ENCODE results near the gene CFAP221.

DNA sequence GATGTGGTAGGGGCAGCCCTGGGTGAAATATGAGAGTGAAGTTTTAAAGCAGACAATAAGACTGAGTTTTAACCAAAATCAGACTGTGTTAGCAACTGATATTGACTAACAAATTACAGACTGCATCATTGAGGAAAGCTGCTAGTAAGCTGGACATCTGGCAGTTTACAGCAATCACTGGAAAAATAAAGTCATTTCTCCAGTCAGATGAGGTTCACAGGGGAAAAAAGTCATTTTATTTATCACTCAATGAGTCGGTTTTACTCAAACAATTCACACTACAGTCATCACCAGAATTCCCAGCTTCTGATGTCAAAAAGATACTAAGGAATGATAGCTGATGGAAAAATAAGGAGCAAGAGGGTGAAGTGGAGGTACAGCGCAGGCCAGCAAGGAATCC lies 124.3 kb downstream of the CFAP221 start:
- TF ChIP-seq, protein P1, sequence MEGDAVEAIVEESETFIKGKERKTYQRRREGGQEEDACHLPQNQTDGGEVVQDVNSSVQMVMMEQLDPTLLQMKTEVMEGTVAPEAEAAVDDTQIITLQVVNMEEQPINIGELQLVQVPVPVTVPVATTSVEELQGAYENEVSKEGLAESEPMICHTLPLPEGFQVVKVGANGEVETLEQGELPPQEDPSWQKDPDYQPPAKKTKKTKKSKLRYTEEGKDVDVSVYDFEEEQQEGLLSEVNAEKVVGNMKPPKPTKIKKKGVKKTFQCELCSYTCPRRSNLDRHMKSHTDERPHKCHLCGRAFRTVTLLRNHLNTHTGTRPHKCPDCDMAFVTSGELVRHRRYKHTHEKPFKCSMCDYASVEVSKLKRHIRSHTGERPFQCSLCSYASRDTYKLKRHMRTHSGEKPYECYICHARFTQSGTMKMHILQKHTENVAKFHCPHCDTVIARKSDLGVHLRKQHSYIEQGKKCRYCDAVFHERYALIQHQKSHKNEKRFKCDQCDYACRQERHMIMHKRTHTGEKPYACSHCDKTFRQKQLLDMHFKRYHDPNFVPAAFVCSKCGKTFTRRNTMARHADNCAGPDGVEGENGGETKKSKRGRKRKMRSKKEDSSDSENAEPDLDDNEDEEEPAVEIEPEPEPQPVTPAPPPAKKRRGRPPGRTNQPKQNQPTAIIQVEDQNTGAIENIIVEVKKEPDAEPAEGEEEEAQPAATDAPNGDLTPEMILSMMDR (IDR thresholded peaks at IDR 0.05; ENCODE audit: insufficient read depth, low read length, poor library complexity, severe bottlenecking): no peak
- no peak for TF ChIP-seq EZH2phosphoT487 (conservative IDR thresholded peaks at IDR 0.05; ENCODE audit: low read length)

Measured in SU-DHL-6 (cell line).